HFF-Myc (cell line): ENCODE results near the gene BCL2L14.

Experiments used
- DNase-seq: peaks from one replicate; pipeline ENCODE4 v3.0.0-alpha.2; 2011; ENCODE audit warnings: low read depth; ENCODE audit errors: extremely low read depth
- H3K4me3 ChIP-seq: replicated peaks from 2 replicates; pipeline ENCODE4 v1.5.1; 2011; ENCODE audit warnings: low read depth, mild to moderate bottlenecking, control low read depth, low read length
- CTCF ChIP-seq: IDR thresholded peaks from 2 replicates; pipeline ENCODE4 v1.5.1; 2012; ENCODE audit warnings: mild to moderate bottlenecking, low read depth, low read length, control low read depth; ENCODE audit errors: missing control alignments

BCL2L14 gene

GRCh38 chr12:12035229-12035628 is 35.5 kb upstream of the BCL2L14 start:
- no peak for TF ChIP-seq CTCF
- no peak for DNase-seq
- H3K4me3 ChIP-seq = no peak overlapping the region

- no peak for DNase-seq
- TF ChIP-seq CTCF = no peak
- H3K4me3 ChIP-seq = no peak overlapping the region
Observed at GRCh38 chr12:12036901-12037300, 33.8 kb upstream of the BCL2L14 start.

- H3K4me3 ChIP-seq = no peak overlapping the region
- TF ChIP-seq CTCF = no peak
- DNase-seq = no peak
Observed at GRCh38 chr12:12039897-12040296, 30.8 kb upstream of the BCL2L14 start.

- TF ChIP-seq CTCF = no peak
- no peak overlapping the region for H3K4me3 ChIP-seq
- DNase-seq = no peak
Observed at GRCh38 chr12:12046401-12046800, 24.3 kb upstream of the BCL2L14 start.

GRCh38 chr12:12047682-12048081 is 23.1 kb upstream of the BCL2L14 start:
- no peak for TF ChIP-seq CTCF
- no peak overlapping the region for H3K4me3 ChIP-seq
- DNase-seq = no peak

- no peak overlapping the region for H3K4me3 ChIP-seq
- no peak for TF ChIP-seq CTCF
- DNase-seq = no peak
Observed at GRCh38 chr12:12048266-12048665, 22.5 kb upstream of the BCL2L14 start.

GRCh38 chr12:12048714-12049113 is 22.0 kb upstream of the BCL2L14 start:
- H3K4me3 ChIP-seq = no peak overlapping the region
- TF ChIP-seq CTCF = no peak
- DNase-seq = no peak
